NT2/D1 (cell line): ENCODE measurements around the gene CCDC126.
"Not testable (repeated sequence)": the region's sequence is repeated elsewhere in the genome, so short reads cannot be mapped to it uniquely, and the experiment has no call there.

ENCODE experiments used
- SUZ12 ChIP-seq: IDR thresholded peaks from 2 replicates; pipeline ENCODE4 v1.6.1; 2011; ENCODE audit not compliant: insufficient read length, insufficient read depth; ENCODE audit errors: extremely low read depth
- YY1 ChIP-seq: IDR thresholded peaks from 2 replicates; pipeline ENCODE4 v1.6.1; 2011; ENCODE audit not compliant: insufficient read length, insufficient read depth
- ZNF274 ChIP-seq: IDR thresholded peaks from 2 replicates; pipeline ENCODE4 v1.6.1; 2011; ENCODE audit warnings: mild to moderate bottlenecking, low read depth, low read length

GRCh38 chr7:23684041-23684440, 86.9 kb downstream of the CCDC126 start:
- not testable (repeated sequence) for TF ChIP-seq SUZ12, ZNF274, YY1
